PC-3 (cell line): ENCODE data around the gene DNAAF1. TPM values are rescaled to one million over a fixed set of nuclear protein-coding genes. Genes with fewer than 3 reads are reported as not detected.
"Not testable (repeated sequence)": the region's sequence is repeated elsewhere in the genome, so short reads cannot be mapped to it uniquely, and the experiment has no call there.

Experiments used
- ATAC-seq: fragments of 200-7000 bp; cut with Tn5 transposase; 2 replicates; pipeline ENCODE4 v1.9.1; 2020; ENCODE audit warnings: mild to moderate bottlenecking, moderate library complexity
- BruUV-seq: library from RNA; stranded (reverse); fragments of 400-500 nt; replicated peaks from 2 replicates; lab custom pipeline; 2021; lab: Mats Ljungman, UMichigan
- CTCF ChIA-PET: fragments of 300-600 bp; sonication (Branson Sonifier 250); formaldehyde crosslinking; loops from one replicate; lab custom pipeline; 2022; ENCODE audit warnings: antibody characterized with exemption; lab: Charles Lee
- POLR2A ChIA-PET: fragments of 300-600 bp; sonication (Branson Sonifier 250); formaldehyde crosslinking; loops from one replicate; lab custom pipeline; 2022; ENCODE audit warnings: antibody characterized with exemption; ENCODE audit not compliant: unreplicated experiment; lab: Charles Lee
- DNase-seq: peaks from one replicate; pipeline ENCODE4 v3.0.0-alpha.2; 2015
- H2AFZ ChIP-seq: fragments of 300-600 bp; sonication (generic); 2 replicates; pipeline ENCODE4 v1.6.0; 2016; ENCODE audit warnings: antibody characterized with exemption, low read length
- H3F3A ChIP-seq: fragments of 300-600 bp; sonication (generic); one replicate; pipeline ENCODE4 v1.6.0; 2017; ENCODE audit warnings: antibody characterized with exemption, low read length, control low read depth, mild to moderate bottlenecking; ENCODE audit not compliant: unreplicated experiment
- H3K27ac ChIP-seq: fragments of 300-600 bp; sonication (generic); 2 replicates; pipeline ENCODE4 v1.5.1; 2016; ENCODE audit warnings: mild to moderate bottlenecking, low read length
- H3K27me3 ChIP-seq: fragments of 300-600 bp; sonication (generic); 2 replicates; pipeline ENCODE4 v1.6.1; 2016; ENCODE audit warnings: low read length, mixed read lengths
- H3K36me3 ChIP-seq: fragments of 300-600 bp; sonication (generic); 2 replicates; pipeline ENCODE4 v1.6.1; 2016; ENCODE audit warnings: low read depth, mixed run types, low read length, mixed read lengths
- H3K4me1 ChIP-seq: fragments of 300-600 bp; sonication (generic); 2 replicates; pipeline ENCODE4 v1.5.1; 2016; ENCODE audit warnings: low read length; ENCODE audit not compliant: insufficient read depth
- H3K4me2 ChIP-seq: fragments of 300-600 bp; sonication (generic); 2 replicates; pipeline ENCODE4 v1.6.0; 2016; ENCODE audit warnings: low read length
- H3K4me3 ChIP-seq: fragments of 300-600 bp; sonication (generic); 2 replicates; pipeline ENCODE4 v1.5.1; 2016; ENCODE audit warnings: mild to moderate bottlenecking, low read length, mixed read lengths
- H3K79me2 ChIP-seq: fragments of 300-600 bp; sonication (generic); 2 replicates; pipeline ENCODE4 v1.6.1; 2017; ENCODE audit warnings: low read length, mixed read lengths
- H3K9ac ChIP-seq: fragments of 300-600 bp; sonication (generic); 2 replicates; pipeline ENCODE4 v1.6.0; 2016; ENCODE audit warnings: mild to moderate bottlenecking, low read length
- H3K9me2 ChIP-seq: fragments of 300-600 bp; sonication (generic); replicated peaks from 2 replicates; pipeline ENCODE4 v1.6.1; 2016; ENCODE audit warnings: mixed run types, low read length, mixed read lengths
- H3K9me3 ChIP-seq: fragments of 300-600 bp; sonication (generic); 2 replicates; pipeline ENCODE4 v1.6.1; 2016; ENCODE audit warnings: low read length, mixed read lengths
- H4K20me1 ChIP-seq: fragments of 300-600 bp; sonication (generic); 2 replicates; pipeline ENCODE4 v1.6.1; 2016; ENCODE audit warnings: low read length, mixed read lengths
- EZH2 ChIP-seq: fragments of 300-600 bp; sonication (generic); IDR thresholded peaks from one replicate; pipeline ENCODE4 v1.6.1; 2017; ENCODE audit warnings: antibody characterized with exemption, mild to moderate bottlenecking, low read length; ENCODE audit not compliant: unreplicated experiment
- EZH2phosphoT487 ChIP-seq: fragments of 300-600 bp; sonication (generic); IDR thresholded peaks from 2 replicates; pipeline ENCODE4 v1.6.1; 2018; ENCODE audit warnings: mild to moderate bottlenecking, antibody characterized with exemption, low read length, borderline replicate concordance
- intact Hi-C: fragments of 100-400 bp; cut with micrococcal nuclease; formaldehyde crosslinking; loops from 2 replicates; pipeline ENCODE4 v1.9.0; 2023
- total RNA-seq: library from RNA; depleted of rRNA; stranded (reverse); fragments of >200 nt; gene quantifications from 2 replicates; pipeline ENCODE4 v1.2.3, GENCODE V29; 2014
- TF ChIP-seq, protein P1 (sequence below): fragments of 300-600 bp; sonication (generic); conservative IDR thresholded peaks from 2 replicates; pipeline ENCODE4 v1.5.1; 2017; ENCODE audit warnings: antibody characterized with exemption, low read depth, mild to moderate bottlenecking, low read length

Gene DNAAF1
- total RNA-seq, 1 experiment from 2014 or later, result not detected

DNA sequence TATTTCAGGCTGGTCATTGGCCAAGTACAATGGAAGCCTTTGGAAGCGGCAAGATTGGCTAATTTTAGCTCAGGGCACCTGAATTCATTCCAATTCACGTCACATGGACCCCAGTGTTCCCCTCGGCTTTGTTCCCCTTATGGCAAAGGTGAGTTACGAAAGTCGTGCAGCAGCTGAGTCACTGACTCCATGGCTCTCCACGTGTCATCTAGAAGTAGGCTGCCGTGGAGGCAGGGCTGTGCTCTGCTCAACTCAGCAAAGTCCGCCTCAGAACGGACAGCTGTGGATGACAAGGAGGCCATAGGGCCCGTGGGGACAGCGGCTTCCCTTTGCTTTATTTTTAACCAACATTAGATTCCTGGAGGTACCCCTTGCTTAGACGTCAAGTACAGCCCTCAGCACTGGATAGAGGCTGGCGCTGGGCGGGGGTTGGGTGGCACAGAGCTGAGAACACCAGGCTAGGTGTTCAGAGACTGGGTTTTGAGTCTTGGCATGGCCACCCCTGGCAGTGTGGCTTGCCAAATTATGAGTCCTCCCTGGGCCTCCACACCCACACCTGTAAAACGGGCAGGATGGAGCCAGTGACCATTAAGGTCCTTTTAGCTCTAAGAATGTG lies 69.5 kb downstream of the DNAAF1 start:
- no peaks in the 10 kb centered on the region for H4K20me1 ChIP-seq
- no peaks in the 10 kb centered on the region for H3K27me3 ChIP-seq
- H3K79me2 ChIP-seq, result no peaks in the 10 kb centered on the region
- H3F3A ChIP-seq, result no peaks in the 10 kb centered on the region
- DNase-seq (no peak), ATAC-seq (no peak)
- H3K9me2 ChIP-seq, result no peaks in the 10 kb centered on the region
- H3K36me3 ChIP-seq, result no peaks in the 10 kb centered on the region
- H3K9ac ChIP-seq, result no peak overlapping the region
- no peaks in the 10 kb centered on the region for H3K4me1 ChIP-seq
- POLR2A ChIA-PET, result no interaction called here
- CTCF ChIA-PET, result no interaction called here
- no peak overlapping the region for H3K4me3 ChIP-seq
- no peaks in the 10 kb centered on the region for H3K9me3 ChIP-seq
- BruUV-seq, result no TSS peak
- H3K27ac ChIP-seq, result no peak overlapping the region
- TF ChIP-seq, protein P1, sequence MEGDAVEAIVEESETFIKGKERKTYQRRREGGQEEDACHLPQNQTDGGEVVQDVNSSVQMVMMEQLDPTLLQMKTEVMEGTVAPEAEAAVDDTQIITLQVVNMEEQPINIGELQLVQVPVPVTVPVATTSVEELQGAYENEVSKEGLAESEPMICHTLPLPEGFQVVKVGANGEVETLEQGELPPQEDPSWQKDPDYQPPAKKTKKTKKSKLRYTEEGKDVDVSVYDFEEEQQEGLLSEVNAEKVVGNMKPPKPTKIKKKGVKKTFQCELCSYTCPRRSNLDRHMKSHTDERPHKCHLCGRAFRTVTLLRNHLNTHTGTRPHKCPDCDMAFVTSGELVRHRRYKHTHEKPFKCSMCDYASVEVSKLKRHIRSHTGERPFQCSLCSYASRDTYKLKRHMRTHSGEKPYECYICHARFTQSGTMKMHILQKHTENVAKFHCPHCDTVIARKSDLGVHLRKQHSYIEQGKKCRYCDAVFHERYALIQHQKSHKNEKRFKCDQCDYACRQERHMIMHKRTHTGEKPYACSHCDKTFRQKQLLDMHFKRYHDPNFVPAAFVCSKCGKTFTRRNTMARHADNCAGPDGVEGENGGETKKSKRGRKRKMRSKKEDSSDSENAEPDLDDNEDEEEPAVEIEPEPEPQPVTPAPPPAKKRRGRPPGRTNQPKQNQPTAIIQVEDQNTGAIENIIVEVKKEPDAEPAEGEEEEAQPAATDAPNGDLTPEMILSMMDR, result no peak
- TF ChIP-seq EZH2phosphoT487 (no peak), EZH2 (no peak)
- no peak overlapping the region for H2AFZ ChIP-seq
- intact Hi-C loops, result no loop called here
- no peak overlapping the region for H3K4me2 ChIP-seq

DNA sequence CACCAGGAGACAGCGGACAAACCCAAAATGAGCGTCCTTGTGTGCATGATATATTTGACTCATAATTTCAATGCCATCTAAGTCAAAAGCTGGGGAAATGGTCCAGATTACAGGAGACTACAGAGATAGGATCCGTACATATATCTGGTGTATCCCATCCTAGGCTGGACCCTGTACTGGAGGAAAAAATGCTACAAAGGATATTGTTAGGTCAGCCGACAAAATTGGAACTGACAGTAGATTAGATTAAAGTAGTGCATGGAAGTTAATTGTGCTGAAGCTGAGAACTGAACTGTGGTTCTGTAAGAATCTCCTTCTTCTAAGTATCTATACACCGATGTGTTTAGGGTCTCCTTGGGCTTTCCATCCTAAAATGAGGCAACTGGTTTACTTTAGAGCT lies 70.4 kb downstream of the DNAAF1 start:
- ChIA-PET POLR2A (no interaction called here), CTCF (no interaction called here)
- BruUV-seq, result no TSS peak
- DNase-seq, result no peak
- no peak for ATAC-seq
- no peak overlapping the region for H3K4me2 ChIP-seq
- H3K9me3 ChIP-seq, result no peaks in the 10 kb centered on the region
- no peak overlapping the region for H3K4me3 ChIP-seq
- H3K4me1 ChIP-seq, result no peaks in the 10 kb centered on the region
- no peak overlapping the region for H3K9ac ChIP-seq
- no peak overlapping the region for H3K27ac ChIP-seq
- no peak overlapping the region for H2AFZ ChIP-seq
- H3K79me2 ChIP-seq, result no peaks in the 10 kb centered on the region
- no peaks in the 10 kb centered on the region for H3K36me3 ChIP-seq
- no peaks in the 10 kb centered on the region for H3K27me3 ChIP-seq
- TF ChIP-seq EZH2phosphoT487, result no peak
- no peak for TF ChIP-seq EZH2
- TF ChIP-seq, protein P1, result no peak
- intact Hi-C loops, result no loop called here
- H3F3A ChIP-seq, result no peaks in the 10 kb centered on the region
- no peaks in the 10 kb centered on the region for H4K20me1 ChIP-seq
- H3K9me2 ChIP-seq, result no peaks in the 10 kb centered on the region

DNA sequence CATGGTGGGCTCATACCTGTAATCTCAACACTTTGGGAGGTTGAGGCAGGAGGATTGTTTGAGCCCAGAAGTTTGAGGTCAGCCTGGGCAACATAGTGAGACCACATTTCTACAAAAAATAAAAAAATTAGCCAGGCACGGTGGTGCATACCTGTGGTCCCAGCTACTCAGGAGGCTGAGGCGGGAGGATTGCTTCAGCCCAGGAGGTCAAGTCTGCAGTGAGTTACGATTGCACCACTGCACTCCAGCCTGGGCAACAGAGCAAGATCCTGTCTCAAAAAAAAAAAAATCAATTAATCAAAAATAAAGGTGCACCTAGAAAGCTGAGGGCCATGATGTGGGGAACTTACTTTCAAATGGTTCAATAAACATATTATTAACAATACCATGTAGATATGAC lies 71.0 kb downstream of the DNAAF1 start:
- H3K4me3 ChIP-seq, H3K27ac ChIP-seq, BruUV-seq, DNase-seq, H3K27me3 ChIP-seq, POLR2A ChIA-PET, H3F3A ChIP-seq, H4K20me1 ChIP-seq, H3K79me2 ChIP-seq, ATAC-seq, H3K4me1 ChIP-seq, H3K9me3 ChIP-seq, H2AFZ ChIP-seq, H3K4me2 ChIP-seq, H3K36me3 ChIP-seq, intact Hi-C loops, H3K9ac ChIP-seq, H3K9me2 ChIP-seq: not testable (repeated sequence)
- CTCF ChIA-PET, result interaction anchor here (0.7 kb wide), 1 partner anchor 30 kb away, joined by 3 read pairs; the partner anchor contains the start of gene TAF1C
